Measurements from ENCODE around the gene ANP32A.

Gene ANP32A

DNA sequence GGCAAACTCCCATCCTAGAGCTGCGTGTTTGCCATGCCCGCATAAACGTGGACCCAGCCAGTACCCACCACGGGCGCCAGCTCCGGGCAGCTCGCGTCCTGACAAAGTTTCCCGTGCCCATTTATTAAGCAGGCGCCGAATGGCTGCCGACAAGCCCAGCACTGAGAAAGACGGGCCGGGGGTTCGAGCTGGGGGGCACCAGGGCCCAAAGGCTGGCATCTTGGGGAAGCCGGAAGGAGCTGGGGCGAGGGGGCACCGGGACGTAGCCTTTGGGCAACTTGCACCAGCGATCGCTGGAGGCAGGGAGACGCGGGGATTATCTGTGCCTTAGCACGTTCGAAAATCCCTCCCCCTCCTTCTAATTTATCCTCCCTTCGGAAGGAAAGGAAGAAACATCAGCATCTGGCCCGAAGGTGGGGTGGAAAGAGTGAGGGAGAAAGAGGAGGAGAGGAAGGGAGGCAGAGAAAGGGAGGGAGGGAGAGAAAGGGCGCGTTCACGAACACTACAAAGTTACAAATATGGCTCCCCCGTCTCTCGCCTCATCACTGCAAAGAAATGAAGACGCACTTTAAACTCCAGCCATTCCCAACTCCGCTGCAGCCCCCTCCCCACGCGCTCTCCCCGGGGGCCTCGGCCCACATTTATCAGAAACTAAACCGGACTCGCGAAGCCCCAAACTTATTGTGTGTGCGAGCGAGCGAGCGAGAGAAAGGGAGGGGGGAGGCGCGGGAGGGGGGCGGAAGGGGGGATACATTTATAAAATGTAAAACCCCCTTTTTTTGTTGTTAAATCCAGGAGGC is 1.0 kb downstream of the ANP32A start:
- Histone ChIP-seq H3K27me3 (replicated peaks; ENCODE audit: control insufficient read depth, insufficient read depth, low read length) (no peaks in the 10 kb centered on the region), H3K9me3 (ENCODE audit: control insufficient read depth, low read length) (no peaks in the 10 kb centered on the region), H3K9ac (ENCODE audit: low read length) (peak overlapping the region; percentile 99), H3K36me3 (ENCODE audit: control insufficient read depth, insufficient read depth, low read length, severe bottlenecking) (no peaks in the 10 kb centered on the region), H3K4me3 (ENCODE audit: low read length) (peak overlapping the region; percentile 94), H3K4me1 (ENCODE audit: control insufficient read depth, insufficient read depth, low read length) (peaks cover 23% of the 10 kb centered on the region)
- DNase-seq (ENCODE audit: low read depth), result peak; percentile 76

DNA sequence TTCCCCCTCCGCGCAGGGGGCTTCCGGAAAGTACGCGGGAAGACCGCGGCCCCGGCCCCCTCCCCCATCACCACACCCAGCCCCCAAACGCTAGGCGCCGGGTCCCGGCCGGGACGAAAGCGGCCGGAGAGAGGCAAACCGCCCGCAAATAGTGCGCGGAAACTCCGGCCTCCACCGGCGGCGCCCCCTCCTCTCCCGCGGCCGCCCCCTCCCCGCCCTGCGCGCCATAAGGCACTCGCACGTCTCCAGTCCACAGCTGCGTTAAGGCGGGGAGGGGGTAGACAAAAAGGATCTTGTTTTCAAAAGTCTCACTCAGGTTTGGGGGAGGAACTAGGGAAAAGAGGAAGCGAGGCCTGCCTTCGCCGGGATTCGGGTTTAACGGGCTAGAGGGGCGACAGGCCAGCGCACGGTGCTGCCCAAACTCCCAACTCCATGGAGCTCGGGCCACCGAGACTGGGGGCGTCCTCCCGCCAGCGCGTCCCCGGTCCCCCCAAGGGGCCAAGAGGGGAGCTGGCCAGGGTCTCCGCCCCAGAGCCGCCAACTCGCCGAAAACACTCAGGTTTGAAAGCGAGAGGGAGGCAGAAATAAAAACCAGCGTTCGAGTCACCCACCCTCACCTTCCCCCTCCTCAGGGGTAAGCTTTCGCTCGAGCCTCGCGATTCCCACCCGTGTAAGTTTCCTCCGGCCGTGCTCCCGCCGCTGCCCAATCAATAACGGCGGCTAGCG is 1.8 kb downstream of the ANP32A start:
- no peaks in the 10 kb centered on the region for H3K36me3 ChIP-seq (ENCODE audit: control insufficient read depth, insufficient read depth, low read length, severe bottlenecking)
- no peaks in the 10 kb centered on the region for H3K9me3 ChIP-seq (ENCODE audit: control insufficient read depth, low read length)
- peaks cover 23% of the 10 kb centered on the region for H3K4me1 ChIP-seq (ENCODE audit: control insufficient read depth, insufficient read depth, low read length)
- no peaks in the 10 kb centered on the region for H3K27me3 ChIP-seq (replicated peaks; ENCODE audit: control insufficient read depth, insufficient read depth, low read length)
- peak; percentile 58 for DNase-seq (ENCODE audit: low read depth)
- peak overlapping the region; percentile 94 for H3K4me3 ChIP-seq (ENCODE audit: low read length)
- peak overlapping the region; percentile 99 for H3K9ac ChIP-seq (ENCODE audit: low read length)

DNA sequence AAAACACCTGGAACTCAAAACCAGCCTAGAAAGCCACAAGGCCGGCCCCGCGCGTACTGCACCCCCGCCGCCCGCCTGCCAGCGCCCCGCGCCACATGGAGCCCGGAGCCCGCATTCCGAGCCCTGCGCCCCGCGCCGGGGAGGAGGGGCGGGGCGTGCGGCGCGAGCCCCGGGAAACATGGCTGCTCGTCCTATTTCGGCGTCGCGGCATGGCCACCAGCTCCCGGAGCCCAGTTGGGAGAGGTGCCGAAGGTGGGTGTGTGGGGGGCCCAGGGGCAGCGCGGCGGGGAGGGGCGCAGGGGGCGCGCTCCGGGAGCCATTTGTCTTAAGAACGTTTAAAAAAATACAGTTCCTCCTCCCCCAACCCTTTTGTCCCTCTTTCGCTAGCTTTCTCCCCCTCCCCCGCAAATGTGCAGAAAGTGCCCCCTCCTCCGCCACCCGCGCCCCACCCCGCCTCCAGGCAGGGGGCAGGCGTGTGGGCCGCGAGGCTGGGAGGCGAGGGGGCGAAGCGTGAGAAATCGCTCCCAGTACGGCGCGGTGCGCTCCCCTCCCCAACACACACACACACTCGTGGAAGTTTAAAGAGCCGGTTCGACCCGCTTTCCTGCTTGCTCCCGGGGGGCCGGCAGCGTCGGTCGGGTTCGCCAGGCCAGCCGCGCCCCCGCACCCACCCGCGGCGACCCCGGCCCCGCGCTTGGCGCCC is 2.5 kb downstream of the ANP32A start:
- no peaks in the 10 kb centered on the region for H3K27me3 ChIP-seq (replicated peaks; ENCODE audit: control insufficient read depth, insufficient read depth, low read length)
- H3K36me3 ChIP-seq (ENCODE audit: control insufficient read depth, insufficient read depth, low read length, severe bottlenecking), result no peaks in the 10 kb centered on the region
- DNase-seq (ENCODE audit: low read depth), result peak; percentile 84
- no peaks in the 10 kb centered on the region for H3K9me3 ChIP-seq (ENCODE audit: control insufficient read depth, low read length)
- peak overlapping the region; percentile 99 for H3K9ac ChIP-seq (ENCODE audit: low read length)
- peaks cover 28% of the 10 kb centered on the region for H3K4me1 ChIP-seq (ENCODE audit: control insufficient read depth, insufficient read depth, low read length)
- H3K4me3 ChIP-seq (ENCODE audit: low read length), result peak overlapping the region; percentile 94

DNA sequence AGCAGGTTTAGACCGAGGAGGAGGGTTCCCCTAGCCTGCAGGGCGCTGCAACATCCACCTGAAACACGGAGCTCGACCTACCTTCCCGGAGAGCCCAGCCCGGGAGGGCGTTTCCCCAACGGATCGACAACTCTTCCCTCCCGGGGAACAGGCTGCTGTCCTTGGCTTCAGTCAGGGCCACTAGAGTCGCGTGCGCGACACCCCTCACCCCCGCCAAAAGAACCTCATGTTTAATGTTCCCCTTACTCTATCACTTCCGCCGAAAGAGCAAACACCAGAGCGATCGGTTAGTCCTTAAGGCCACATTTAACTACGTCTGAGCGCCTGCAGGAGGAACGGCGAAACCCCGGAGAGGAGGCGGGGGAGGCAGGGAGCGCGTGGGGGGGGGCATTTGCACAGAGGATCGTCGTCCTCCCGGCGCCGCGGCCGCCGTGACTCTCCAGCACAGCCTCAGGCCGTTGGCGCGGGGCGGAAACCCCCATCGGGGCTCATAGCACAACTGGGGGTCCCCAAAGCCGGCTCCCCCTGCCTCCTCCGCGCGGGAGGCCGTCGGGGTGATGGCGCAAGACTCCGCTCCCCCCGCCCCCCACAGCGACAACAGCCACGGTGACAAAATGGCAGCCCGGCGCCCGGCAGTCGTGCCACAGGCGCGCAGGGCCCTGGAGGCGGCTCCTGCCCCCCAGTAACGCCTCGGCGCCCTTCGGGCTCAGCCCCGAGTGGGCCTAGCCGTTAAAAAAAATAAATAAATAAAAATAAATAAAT is 3.2 kb downstream of the ANP32A start:
- Histone ChIP-seq H3K36me3 (ENCODE audit: control insufficient read depth, insufficient read depth, low read length, severe bottlenecking) (no peaks in the 10 kb centered on the region), H3K9me3 (ENCODE audit: control insufficient read depth, low read length) (no peaks in the 10 kb centered on the region), H3K4me3 (ENCODE audit: low read length) (peak overlapping the region; percentile 94), H3K27me3 (replicated peaks; ENCODE audit: control insufficient read depth, insufficient read depth, low read length) (no peaks in the 10 kb centered on the region), H3K9ac (ENCODE audit: low read length) (peak overlapping the region; percentile 99), H3K4me1 (ENCODE audit: control insufficient read depth, insufficient read depth, low read length) (peaks cover 35% of the 10 kb centered on the region)
- peak; percentile 81 for DNase-seq (ENCODE audit: low read depth)

DNA sequence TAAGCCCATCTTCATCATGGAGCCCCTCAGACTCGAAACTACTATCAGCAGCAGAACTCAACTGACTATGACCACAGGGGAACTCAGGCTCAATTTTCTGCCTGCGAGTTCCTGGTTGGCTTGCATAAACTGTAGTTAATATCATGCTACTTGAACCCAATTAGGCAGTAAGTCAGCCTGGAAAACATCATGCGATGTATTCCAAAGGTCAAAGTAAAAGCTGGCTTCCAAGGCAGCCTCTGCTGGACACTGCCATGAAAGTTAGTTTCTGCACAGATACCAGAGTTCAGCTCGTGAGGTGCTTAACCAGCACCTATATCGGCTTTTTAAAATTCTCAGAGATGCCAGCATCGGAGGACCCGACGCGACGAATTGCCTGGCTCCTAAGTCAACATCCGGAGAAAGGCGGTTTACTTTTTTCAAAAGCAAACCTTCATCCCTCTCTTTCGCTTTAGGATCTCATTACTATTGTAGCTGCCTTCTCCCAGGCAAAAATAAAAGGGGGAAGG is 3.8 kb downstream of the ANP32A start:
- H3K4me1 ChIP-seq (ENCODE audit: control insufficient read depth, insufficient read depth, low read length), result peaks cover 33% of the 10 kb centered on the region
- no peaks in the 10 kb centered on the region for H3K9me3 ChIP-seq (ENCODE audit: control insufficient read depth, low read length)
- no peak for DNase-seq (ENCODE audit: low read depth)
- H3K27me3 ChIP-seq (replicated peaks; ENCODE audit: control insufficient read depth, insufficient read depth, low read length), result no peaks in the 10 kb centered on the region
- H3K9ac ChIP-seq (ENCODE audit: low read length), result peak overlapping the region; percentile 99
- H3K36me3 ChIP-seq (ENCODE audit: control insufficient read depth, insufficient read depth, low read length, severe bottlenecking), result no peaks in the 10 kb centered on the region
- H3K4me3 ChIP-seq (ENCODE audit: low read length), result peak overlapping the region; percentile 94

DNA sequence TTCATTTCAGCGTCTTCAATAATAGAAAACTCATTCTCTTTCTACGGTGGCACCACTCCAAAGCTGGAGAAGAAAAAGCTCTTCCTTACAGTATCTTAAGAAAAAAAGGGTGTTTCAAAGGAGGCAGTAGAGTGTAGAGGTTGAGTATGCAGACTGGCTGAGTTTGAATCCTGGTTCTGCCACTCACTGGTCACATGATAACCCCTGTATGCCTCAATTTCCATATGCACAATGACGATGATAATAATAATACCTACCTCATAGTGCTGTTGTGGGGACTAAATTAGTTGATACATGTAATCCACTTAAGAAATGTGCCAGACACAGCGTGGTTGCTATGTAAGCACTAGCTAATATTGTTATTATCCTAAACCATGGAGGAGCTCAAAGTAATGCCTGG is 4.5 kb downstream of the ANP32A start:
- Histone ChIP-seq H3K9me3 (ENCODE audit: control insufficient read depth, low read length) (no peaks in the 10 kb centered on the region), H3K36me3 (ENCODE audit: control insufficient read depth, insufficient read depth, low read length, severe bottlenecking) (no peaks in the 10 kb centered on the region), H3K27me3 (replicated peaks; ENCODE audit: control insufficient read depth, insufficient read depth, low read length) (no peaks in the 10 kb centered on the region), H3K4me1 (ENCODE audit: control insufficient read depth, insufficient read depth, low read length) (peaks cover 29% of the 10 kb centered on the region), H3K4me3 (ENCODE audit: low read length) (peak overlapping the region; percentile 94), H3K9ac (ENCODE audit: low read length) (peak overlapping the region; percentile 99)
- DNase-seq (ENCODE audit: low read depth), result no peak

DNA sequence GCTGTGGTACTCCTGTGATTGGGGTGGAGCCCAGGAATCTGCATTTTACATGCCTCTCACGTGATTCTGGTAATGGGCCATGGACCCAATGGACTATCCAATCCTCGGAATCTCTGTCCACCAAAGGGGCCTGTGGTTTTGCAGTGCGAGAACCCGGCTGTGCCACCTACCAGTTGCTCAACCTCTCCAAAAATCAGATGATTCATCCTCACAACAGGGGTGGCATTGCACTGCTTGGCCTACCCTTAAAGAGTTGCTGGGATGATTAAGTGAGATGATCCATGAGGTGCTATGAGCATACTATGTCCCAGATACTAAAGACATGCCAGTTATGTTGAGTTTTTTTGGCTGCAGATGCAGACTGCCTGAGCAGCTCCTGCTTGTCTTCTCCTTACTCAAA is 5.1 kb downstream of the ANP32A start:
- Histone ChIP-seq H3K9ac (ENCODE audit: low read length) (peak overlapping the region; percentile 99), H3K4me3 (ENCODE audit: low read length) (peak overlapping the region; percentile 94), H3K9me3 (ENCODE audit: control insufficient read depth, low read length) (no peaks in the 10 kb centered on the region), H3K36me3 (ENCODE audit: control insufficient read depth, insufficient read depth, low read length, severe bottlenecking) (no peaks in the 10 kb centered on the region), H3K27me3 (replicated peaks; ENCODE audit: control insufficient read depth, insufficient read depth, low read length) (no peaks in the 10 kb centered on the region), H3K4me1 (ENCODE audit: control insufficient read depth, insufficient read depth, low read length) (peaks cover 29% of the 10 kb centered on the region)
- DNase-seq (ENCODE audit: low read depth), result no peak

DNA sequence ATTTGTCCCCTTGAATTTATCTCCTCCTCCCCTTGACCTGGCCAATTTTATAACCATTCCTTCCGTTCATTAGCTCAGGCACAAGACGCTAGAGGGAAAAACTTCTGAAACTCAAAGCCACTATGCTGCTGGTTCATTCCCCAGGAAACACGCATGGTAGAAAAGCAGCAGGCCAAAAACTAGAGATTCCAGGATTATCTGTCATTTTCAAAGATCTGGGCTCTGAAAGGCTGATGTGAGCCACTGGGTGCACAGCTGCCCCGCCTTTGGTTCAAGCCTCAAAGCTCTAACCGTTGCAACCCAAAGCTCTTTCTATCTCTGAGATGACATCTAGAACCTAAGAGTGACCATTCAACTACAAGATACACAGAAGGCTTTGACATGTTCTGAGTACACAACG is 6.1 kb downstream of the ANP32A start:
- Histone ChIP-seq H3K9me3 (ENCODE audit: control insufficient read depth, low read length) (no peaks in the 10 kb centered on the region), H3K9ac (ENCODE audit: low read length) (no peak overlapping the region), H3K4me1 (ENCODE audit: control insufficient read depth, insufficient read depth, low read length) (peaks cover 29% of the 10 kb centered on the region), H3K4me3 (ENCODE audit: low read length) (no peak overlapping the region), H3K27me3 (replicated peaks; ENCODE audit: control insufficient read depth, insufficient read depth, low read length) (no peaks in the 10 kb centered on the region), H3K36me3 (ENCODE audit: control insufficient read depth, insufficient read depth, low read length, severe bottlenecking) (no peaks in the 10 kb centered on the region)
- DNase-seq (ENCODE audit: low read depth), result no peak

DNA sequence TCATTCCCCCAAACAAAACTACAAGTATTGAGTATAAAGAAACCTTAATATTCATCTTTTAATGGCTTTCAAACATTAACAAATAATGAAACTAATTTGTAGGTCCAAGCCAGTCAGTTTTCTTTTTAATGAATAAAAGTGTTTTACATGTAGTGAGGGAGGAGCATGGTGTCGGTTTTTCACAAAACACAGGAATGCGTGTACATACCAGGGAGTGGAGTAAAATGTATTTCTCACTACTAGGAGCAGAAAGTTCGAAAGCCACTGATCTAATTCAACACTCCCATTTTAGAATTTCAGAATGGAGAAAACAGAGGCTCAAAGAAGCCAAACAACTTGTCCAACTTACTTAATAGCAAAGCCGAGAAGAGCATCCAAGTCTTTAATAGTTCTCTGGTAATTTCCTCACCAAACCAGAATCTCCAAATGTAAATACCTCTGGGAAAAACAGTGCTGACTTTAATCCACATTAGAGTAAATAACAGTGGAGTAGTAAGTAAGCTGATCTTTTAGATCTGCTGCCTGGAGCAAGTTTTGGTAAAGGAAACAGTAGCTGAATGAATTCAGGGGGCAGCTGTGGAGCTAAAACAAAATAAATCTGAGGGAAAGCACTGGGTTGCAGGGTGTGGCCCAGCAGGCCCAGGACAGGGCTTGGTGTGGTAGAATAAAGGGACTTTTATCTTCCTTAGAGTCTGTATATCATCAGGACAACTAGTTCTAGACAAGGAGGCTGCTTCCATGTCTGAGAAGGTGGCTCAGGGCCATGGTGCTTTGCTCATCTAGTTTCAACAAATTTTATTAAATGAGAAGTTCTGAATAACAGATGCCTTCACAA is 7.9 kb downstream of the ANP32A start:
- Histone ChIP-seq H3K9me3 (ENCODE audit: control insufficient read depth, low read length) (no peaks in the 10 kb centered on the region), H3K27me3 (replicated peaks; ENCODE audit: control insufficient read depth, insufficient read depth, low read length) (no peaks in the 10 kb centered on the region), H3K36me3 (ENCODE audit: control insufficient read depth, insufficient read depth, low read length, severe bottlenecking) (no peaks in the 10 kb centered on the region), H3K9ac (ENCODE audit: low read length) (peak overlapping the region; percentile 45), H3K4me1 (ENCODE audit: control insufficient read depth, insufficient read depth, low read length) (peaks cover 35% of the 10 kb centered on the region), H3K4me3 (ENCODE audit: low read length) (peak overlapping the region; percentile 21)
- peak; percentile 58 for DNase-seq (ENCODE audit: low read depth)

DNA sequence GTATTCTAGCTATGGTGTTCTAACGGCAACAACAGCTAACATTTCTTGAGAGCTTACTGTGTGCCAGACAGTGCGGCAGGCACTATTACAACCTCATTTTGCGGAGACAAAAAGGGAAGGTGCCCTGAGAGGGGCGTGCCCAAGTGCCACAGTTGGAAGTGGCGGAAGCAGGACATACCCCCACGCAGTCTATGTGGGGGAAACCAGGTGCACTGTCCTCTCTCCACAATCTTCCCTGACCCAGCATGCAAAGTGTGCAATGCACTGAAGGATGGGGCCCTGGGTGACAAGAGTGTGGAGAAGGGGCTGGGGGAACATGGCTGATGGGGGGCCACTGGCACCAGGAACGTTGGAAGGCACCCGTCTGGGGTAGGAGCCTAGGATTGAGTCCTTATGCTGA is 8.6 kb downstream of the ANP32A start:
- Histone ChIP-seq H3K27me3 (replicated peaks; ENCODE audit: control insufficient read depth, insufficient read depth, low read length) (no peaks in the 10 kb centered on the region), H3K4me3 (ENCODE audit: low read length) (no peak overlapping the region), H3K4me1 (ENCODE audit: control insufficient read depth, insufficient read depth, low read length) (peaks cover 36% of the 10 kb centered on the region), H3K9me3 (ENCODE audit: control insufficient read depth, low read length) (no peaks in the 10 kb centered on the region), H3K9ac (ENCODE audit: low read length) (no peak overlapping the region), H3K36me3 (ENCODE audit: control insufficient read depth, insufficient read depth, low read length, severe bottlenecking) (no peaks in the 10 kb centered on the region)
- DNase-seq (ENCODE audit: low read depth), result no peak

All from adipocyte (in vitro differentiated cells).